Hepatocyte (in vitro differentiated cells): ENCODE data around the gene TTPAL. TPM values are rescaled to one million over a fixed set of nuclear protein-coding genes. Genes with fewer than 3 reads are reported as not detected.

ENCODE experiments used
- DNase-seq: peaks from one replicate; pipeline ENCODE4 v3.0.0-alpha.2; 2016; ENCODE audit warnings: low spot score
- H2AFZ ChIP-seq: fragments of 200-600 bp; sonication (generic); 2 replicates; pipeline ENCODE4 v1.6.0; 2016; ENCODE audit warnings: antibody characterized with exemption, mild to moderate bottlenecking
- H3K27ac ChIP-seq: fragments of 200-600 bp; sonication (generic); 2 replicates; pipeline ENCODE4 v1.5.1; 2016; ENCODE audit warnings: mild to moderate bottlenecking
- H3K27me3 ChIP-seq: fragments of 200-600 bp; sonication (generic); 2 replicates; pipeline ENCODE4 v1.6.1; 2016
- H3K36me3 ChIP-seq: fragments of 200-600 bp; sonication (generic); replicated peaks from 2 replicates; pipeline ENCODE4 v1.5.1; 2016; ENCODE audit warnings: low read depth; ENCODE audit not compliant: insufficient read depth
- H3K4me1 ChIP-seq: fragments of 200-600 bp; sonication (generic); 2 replicates; pipeline ENCODE4 v1.5.1; 2016; ENCODE audit warnings: mild to moderate bottlenecking, moderate library complexity; ENCODE audit not compliant: insufficient read depth
- H3K4me2 ChIP-seq: fragments of 200-600 bp; sonication (generic); 2 replicates; pipeline ENCODE4 v1.6.0; 2016
- H3K4me3 ChIP-seq: fragments of 200-600 bp; sonication (generic); 2 replicates; pipeline ENCODE4 v1.5.1; 2016; ENCODE audit warnings: mild to moderate bottlenecking
- H3K79me2 ChIP-seq: fragments of 200-600 bp; sonication (generic); 2 replicates; pipeline ENCODE4 v1.6.0; 2017; ENCODE audit warnings: mild to moderate bottlenecking
- H3K9me2 ChIP-seq: fragments of 200-600 bp; sonication (generic); replicated peaks from 2 replicates; pipeline ENCODE4 v1.6.0; 2017; ENCODE audit warnings: mild to moderate bottlenecking; ENCODE audit not compliant: insufficient read depth
- H3K9me3 ChIP-seq: fragments of 200-600 bp; sonication (generic); 2 replicates; pipeline ENCODE4 v1.5.1; 2016; ENCODE audit warnings: low read depth, mild to moderate bottlenecking
- H4K20me1 ChIP-seq: fragments of 200-600 bp; sonication (generic); 2 replicates; pipeline ENCODE4 v1.6.0; 2016; ENCODE audit warnings: mild to moderate bottlenecking; ENCODE audit not compliant: insufficient read depth, poor library complexity, severe bottlenecking
- CTCF ChIP-seq: fragments of 200-600 bp; sonication (generic); IDR thresholded peaks from 2 replicates; pipeline ENCODE4 v1.5.1; 2016; ENCODE audit warnings: antibody characterized with exemption, mild to moderate bottlenecking; ENCODE audit not compliant: poor library complexity
- EZH2 ChIP-seq: fragments of 200-600 bp; sonication (generic); IDR thresholded peaks from 2 replicates; pipeline ENCODE4 v1.6.1; 2016; ENCODE audit warnings: antibody characterized with exemption, mild to moderate bottlenecking, borderline replicate concordance
- EZH2phosphoT487 ChIP-seq: fragments of 200-600 bp; sonication (generic); IDR thresholded peaks from one replicate; pipeline ENCODE4 v1.6.1; 2018; ENCODE audit warnings: antibody characterized with exemption, mild to moderate bottlenecking, low read depth, moderate library complexity; ENCODE audit not compliant: unreplicated experiment, severe bottlenecking
- WGBS: methylation state at CpG from one replicate; pipeline ENCODE4 v1.1.6; 2016; ENCODE audit warnings: low lambda C conversion rate; ENCODE audit errors: missing lambda C conversion rate; 5-methylcytosine and 5-hydroxymethylcytosine counted together
- polyA plus RNA-seq: library from polyadenylated mRNA; unstranded; fragments of >200 nt; fragmentation: Nextera tagmentation; extraction: Ambion mirVana; gene quantifications from 2 replicates; pipeline ENCODE4 v1.2.1, GENCODE V29; 2016
- total RNA-seq: library from RNA; depleted of rRNA; stranded (reverse); fragments of >200 nt; gene quantifications from 2 replicates; pipeline ENCODE4 v1.2.3, GENCODE V29; 2014

The TTPAL gene
- total and polyA plus RNA-seq, 2 experiments from 2014 or later = 10.3 to 12.9 TPM

GRCh38 chr20:44459271-44459670 lies 16.4 kb upstream of the TTPAL start:
- Histone ChIP-seq H3K4me1 (peaks cover 8% of the 10 kb centered on the region), H3K4me2 (no peak overlapping the region), H4K20me1 (no peaks in the 10 kb centered on the region), H3K4me3 (no peak overlapping the region), H3K9me2 (no peaks in the 10 kb centered on the region), H2AFZ (no peak overlapping the region), H3K27ac (peak overlapping the region; percentile 65), H3K36me3 (no peaks in the 10 kb centered on the region), H3K27me3 (no peaks in the 10 kb centered on the region), H3K9me3 (no peaks in the 10 kb centered on the region), H3K79me2 (no peaks in the 10 kb centered on the region)
- TF ChIP-seq EZH2 = no peak
- no peak for TF ChIP-seq EZH2phosphoT487
- TF ChIP-seq CTCF = no peak
- DNase-seq = no peak
- WGBS = 93% methylated on average over 2 of the region's 2 CpGs

GRCh38 chr20:44460795-44461141 lies 14.9 kb upstream of the TTPAL start:
- TF ChIP-seq EZH2 (no peak), CTCF (peak; percentile 57), EZH2phosphoT487 (no peak)
- H3K4me3 ChIP-seq = no peak overlapping the region
- no peaks in the 10 kb centered on the region for H3K79me2 ChIP-seq
- H2AFZ ChIP-seq = no peak overlapping the region
- WGBS = 26% methylated on average over 3 of the region's 3 CpGs
- peak overlapping the region; percentile 43 for H3K27ac ChIP-seq
- H3K4me1 ChIP-seq = peaks cover 12% of the 10 kb centered on the region
- no peaks in the 10 kb centered on the region for H3K9me2 ChIP-seq
- H3K27me3 ChIP-seq = no peaks in the 10 kb centered on the region
- no peaks in the 10 kb centered on the region for H3K9me3 ChIP-seq
- no peaks in the 10 kb centered on the region for H3K36me3 ChIP-seq
- no peak overlapping the region for H3K4me2 ChIP-seq
- H4K20me1 ChIP-seq = no peaks in the 10 kb centered on the region
- DNase-seq = peak; percentile 70

- Histone ChIP-seq H3K9me2 (no peaks in the 10 kb centered on the region), H3K27ac (peak overlapping the region; percentile 43), H3K4me1 (peaks cover 12% of the 10 kb centered on the region), H2AFZ (no peak overlapping the region), H3K79me2 (no peaks in the 10 kb centered on the region), H4K20me1 (no peaks in the 10 kb centered on the region), H3K36me3 (no peaks in the 10 kb centered on the region), H3K4me2 (no peak overlapping the region), H3K27me3 (no peaks in the 10 kb centered on the region), H3K9me3 (no peaks in the 10 kb centered on the region), H3K4me3 (no peak overlapping the region)
- no peak for TF ChIP-seq CTCF
- TF ChIP-seq EZH2 = no peak
- TF ChIP-seq EZH2phosphoT487 = no peak
- no peak for DNase-seq
- WGBS = 59% methylated on average over 6 of the region's 6 CpGs
Measured at GRCh38 chr20:44461142-44461802, 14.4 kb upstream of the TTPAL start.

- no peaks in the 10 kb centered on the region for H3K79me2 ChIP-seq
- no peak overlapping the region for H3K4me3 ChIP-seq
- H3K27ac ChIP-seq = peak overlapping the region; percentile 43
- H3K27me3 ChIP-seq = no peaks in the 10 kb centered on the region
- 71% methylated on average over 5 of the region's 5 CpGs for WGBS
- H3K9me2 ChIP-seq = no peaks in the 10 kb centered on the region
- H2AFZ ChIP-seq = no peak overlapping the region
- no peak for TF ChIP-seq EZH2phosphoT487
- no peak for TF ChIP-seq EZH2
- TF ChIP-seq CTCF = no peak
- H3K36me3 ChIP-seq = no peaks in the 10 kb centered on the region
- peaks cover 9% of the 10 kb centered on the region for H3K4me1 ChIP-seq
- H3K9me3 ChIP-seq = no peaks in the 10 kb centered on the region
- H3K4me2 ChIP-seq = no peak overlapping the region
- H4K20me1 ChIP-seq = no peaks in the 10 kb centered on the region
- DNase-seq = no peak
Measured at GRCh38 chr20:44461803-44462174, 13.9 kb upstream of the TTPAL start.
